Lower leg skin (tissue), 3 donors: ENCODE measurements around the gene TRH.

ENCODE experiments used
- POLR2A ChIP-seq, 2 donors: fragments of 450-650 bp; IDR thresholded peaks; one replicate each; pipeline ENCODE4 v1.6.1; 2016 to 2017; ENCODE audit warnings: antibody characterized with exemption in 2 of 2, mild to moderate bottlenecking in 1 of 2, moderate library complexity in 1 of 2
- TF ChIP-seq, protein P1 (sequence below), 3 donors: fragments of 450-650 bp; IDR thresholded peaks; one replicate each; pipeline ENCODE4 v1.5.1; 2016; ENCODE audit warnings: antibody characterized with exemption in 3 of 3, mild to moderate bottlenecking in 3 of 3, moderate library complexity in 2 of 3

DNA sequence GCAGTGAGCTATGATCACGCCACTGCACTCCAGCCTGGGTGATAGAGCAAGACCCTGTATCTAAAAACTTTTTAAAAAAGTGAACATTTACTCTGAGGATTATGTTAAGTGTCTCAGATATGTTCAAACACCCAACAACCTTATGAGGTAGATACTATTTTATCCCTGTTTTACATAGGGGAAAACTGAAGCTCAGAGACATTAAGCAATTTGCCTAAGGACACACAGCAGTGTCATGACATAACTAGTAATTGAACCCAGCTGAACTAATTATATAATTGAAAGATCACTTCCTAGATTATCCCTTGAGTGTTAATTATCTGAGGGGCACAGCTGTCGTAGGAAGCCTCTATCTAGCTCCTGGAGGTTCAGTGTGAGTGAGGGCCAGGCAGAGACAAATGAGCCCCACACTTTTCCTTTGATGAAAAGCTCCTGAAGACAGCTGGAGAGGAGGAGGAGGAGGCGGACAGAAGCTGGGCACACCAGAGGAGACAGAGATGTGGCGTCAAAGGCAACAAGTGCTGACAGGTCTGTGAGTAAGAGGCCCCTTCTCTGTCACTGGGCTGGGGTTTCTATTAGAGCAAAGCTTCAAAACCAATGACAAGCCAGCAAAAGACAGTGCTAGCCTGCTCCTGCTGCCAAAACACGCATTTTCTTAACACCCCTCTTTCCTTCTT, 20.5 kb downstream of the TRH start:
- TF ChIP-seq, protein P1, sequence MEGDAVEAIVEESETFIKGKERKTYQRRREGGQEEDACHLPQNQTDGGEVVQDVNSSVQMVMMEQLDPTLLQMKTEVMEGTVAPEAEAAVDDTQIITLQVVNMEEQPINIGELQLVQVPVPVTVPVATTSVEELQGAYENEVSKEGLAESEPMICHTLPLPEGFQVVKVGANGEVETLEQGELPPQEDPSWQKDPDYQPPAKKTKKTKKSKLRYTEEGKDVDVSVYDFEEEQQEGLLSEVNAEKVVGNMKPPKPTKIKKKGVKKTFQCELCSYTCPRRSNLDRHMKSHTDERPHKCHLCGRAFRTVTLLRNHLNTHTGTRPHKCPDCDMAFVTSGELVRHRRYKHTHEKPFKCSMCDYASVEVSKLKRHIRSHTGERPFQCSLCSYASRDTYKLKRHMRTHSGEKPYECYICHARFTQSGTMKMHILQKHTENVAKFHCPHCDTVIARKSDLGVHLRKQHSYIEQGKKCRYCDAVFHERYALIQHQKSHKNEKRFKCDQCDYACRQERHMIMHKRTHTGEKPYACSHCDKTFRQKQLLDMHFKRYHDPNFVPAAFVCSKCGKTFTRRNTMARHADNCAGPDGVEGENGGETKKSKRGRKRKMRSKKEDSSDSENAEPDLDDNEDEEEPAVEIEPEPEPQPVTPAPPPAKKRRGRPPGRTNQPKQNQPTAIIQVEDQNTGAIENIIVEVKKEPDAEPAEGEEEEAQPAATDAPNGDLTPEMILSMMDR (IDR thresholded peaks at IDR 0.05), result no peak
- TF ChIP-seq POLR2A (IDR thresholded peaks at IDR 0.05), result no peak
